Bronchial epithelial cell (primary cell): ENCODE measurements around the gene PTH1R. TPM values are rescaled to one million over a fixed set of nuclear protein-coding genes. Genes with fewer than 3 reads are reported as not detected.

Source experiments
- DNase-seq: peaks from one replicate; pipeline ENCODE4 v3.0.0-alpha.2; 2010; ENCODE audit warnings: low read depth
- FAIRE-seq: peaks from 2 replicates; lab custom pipeline; 2011; peaks lifted over from hg19 to GRCh38; lab: Jason Lieb, UNC
- H3K27me3 ChIP-seq: 2 replicates; pipeline ENCODE4 v1.5.1; 2011; ENCODE audit warnings: low read length; ENCODE audit not compliant: control insufficient read depth, insufficient read depth
- H3K36me3 ChIP-seq: 2 replicates; pipeline ENCODE4 v1.5.1; 2011; ENCODE audit warnings: low read length; ENCODE audit not compliant: control insufficient read depth, insufficient read depth
- H3K4me3 ChIP-seq: 2 replicates; pipeline ENCODE4 v1.5.1; 2011; ENCODE audit warnings: mild to moderate bottlenecking, low read depth, low read length, control low read depth
- total RNA-seq: library from RNA; depleted of rRNA; stranded (reverse); fragments of >200 nt; gene quantifications from 2 replicates; pipeline ENCODE4 v1.2.1, GENCODE V29; 2014
- TF ChIP-seq, protein P1 (sequence below): IDR thresholded peaks from 2 replicates; pipeline ENCODE4 v1.5.1; 2011; ENCODE audit warnings: mild to moderate bottlenecking, moderate library complexity, low read length, control low read depth, inconsistent platforms; ENCODE audit not compliant: insufficient read depth, severe bottlenecking

Gene PTH1R
- total RNA-seq, 1 donor from 2014 or later = not detected

- Histone ChIP-seq H3K27me3 (no peaks in the 10 kb centered on the region), H3K36me3 (no peaks in the 10 kb centered on the region), H3K4me3 (no peak overlapping the region)
- TF ChIP-seq, protein P1, sequence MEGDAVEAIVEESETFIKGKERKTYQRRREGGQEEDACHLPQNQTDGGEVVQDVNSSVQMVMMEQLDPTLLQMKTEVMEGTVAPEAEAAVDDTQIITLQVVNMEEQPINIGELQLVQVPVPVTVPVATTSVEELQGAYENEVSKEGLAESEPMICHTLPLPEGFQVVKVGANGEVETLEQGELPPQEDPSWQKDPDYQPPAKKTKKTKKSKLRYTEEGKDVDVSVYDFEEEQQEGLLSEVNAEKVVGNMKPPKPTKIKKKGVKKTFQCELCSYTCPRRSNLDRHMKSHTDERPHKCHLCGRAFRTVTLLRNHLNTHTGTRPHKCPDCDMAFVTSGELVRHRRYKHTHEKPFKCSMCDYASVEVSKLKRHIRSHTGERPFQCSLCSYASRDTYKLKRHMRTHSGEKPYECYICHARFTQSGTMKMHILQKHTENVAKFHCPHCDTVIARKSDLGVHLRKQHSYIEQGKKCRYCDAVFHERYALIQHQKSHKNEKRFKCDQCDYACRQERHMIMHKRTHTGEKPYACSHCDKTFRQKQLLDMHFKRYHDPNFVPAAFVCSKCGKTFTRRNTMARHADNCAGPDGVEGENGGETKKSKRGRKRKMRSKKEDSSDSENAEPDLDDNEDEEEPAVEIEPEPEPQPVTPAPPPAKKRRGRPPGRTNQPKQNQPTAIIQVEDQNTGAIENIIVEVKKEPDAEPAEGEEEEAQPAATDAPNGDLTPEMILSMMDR = no peak
- no peak for FAIRE-seq
- DNase-seq = no peak
Measured at GRCh38 chr3:46844397-46844796, 33.1 kb upstream of the PTH1R start.

DNA sequence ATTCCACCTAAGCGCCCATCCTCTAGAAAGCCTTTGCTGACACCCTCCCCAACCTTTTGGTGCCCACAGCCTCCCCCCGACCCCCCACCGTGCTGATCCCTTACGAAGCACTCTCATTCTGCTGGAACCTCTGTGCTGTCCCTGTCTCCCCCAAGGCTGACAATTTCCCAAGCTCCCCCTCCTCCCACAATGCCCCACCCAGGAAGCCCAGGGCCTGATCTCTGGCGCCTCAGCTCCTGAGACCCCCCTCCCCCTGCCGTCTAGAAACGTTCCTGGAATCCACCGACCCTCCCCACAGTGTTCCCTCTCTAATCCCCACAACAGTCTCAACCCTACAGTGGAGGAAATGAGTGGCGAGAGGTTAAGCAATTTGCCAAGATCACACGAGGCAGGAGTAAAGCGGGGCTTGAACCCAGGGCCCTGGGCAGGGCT lies 32.6 kb upstream of the PTH1R start:
- FAIRE-seq (no peak), DNase-seq (no peak)
- TF ChIP-seq, protein P1 = no peak
- no peaks in the 10 kb centered on the region for H3K27me3 ChIP-seq
- no peak overlapping the region for H3K4me3 ChIP-seq
- no peaks in the 10 kb centered on the region for H3K36me3 ChIP-seq

GRCh38 chr3:46845397-46845859 lies 32.1 kb upstream of the PTH1R start:
- TF ChIP-seq, protein P1 = no peak
- H3K36me3 ChIP-seq = no peaks in the 10 kb centered on the region
- FAIRE-seq (no peak), DNase-seq (no peak)
- no peaks in the 10 kb centered on the region for H3K27me3 ChIP-seq
- peak overlapping the region; percentile 44 for H3K4me3 ChIP-seq

GRCh38 chr3:46845860-46846623 lies 31.5 kb upstream of the PTH1R start:
- H3K27me3 ChIP-seq = no peaks in the 10 kb centered on the region
- H3K36me3 ChIP-seq = no peaks in the 10 kb centered on the region
- TF ChIP-seq, protein P1 = peak; percentile 38
- no peak for FAIRE-seq
- no peak for DNase-seq
- peak overlapping the region; percentile 44 for H3K4me3 ChIP-seq

DNA sequence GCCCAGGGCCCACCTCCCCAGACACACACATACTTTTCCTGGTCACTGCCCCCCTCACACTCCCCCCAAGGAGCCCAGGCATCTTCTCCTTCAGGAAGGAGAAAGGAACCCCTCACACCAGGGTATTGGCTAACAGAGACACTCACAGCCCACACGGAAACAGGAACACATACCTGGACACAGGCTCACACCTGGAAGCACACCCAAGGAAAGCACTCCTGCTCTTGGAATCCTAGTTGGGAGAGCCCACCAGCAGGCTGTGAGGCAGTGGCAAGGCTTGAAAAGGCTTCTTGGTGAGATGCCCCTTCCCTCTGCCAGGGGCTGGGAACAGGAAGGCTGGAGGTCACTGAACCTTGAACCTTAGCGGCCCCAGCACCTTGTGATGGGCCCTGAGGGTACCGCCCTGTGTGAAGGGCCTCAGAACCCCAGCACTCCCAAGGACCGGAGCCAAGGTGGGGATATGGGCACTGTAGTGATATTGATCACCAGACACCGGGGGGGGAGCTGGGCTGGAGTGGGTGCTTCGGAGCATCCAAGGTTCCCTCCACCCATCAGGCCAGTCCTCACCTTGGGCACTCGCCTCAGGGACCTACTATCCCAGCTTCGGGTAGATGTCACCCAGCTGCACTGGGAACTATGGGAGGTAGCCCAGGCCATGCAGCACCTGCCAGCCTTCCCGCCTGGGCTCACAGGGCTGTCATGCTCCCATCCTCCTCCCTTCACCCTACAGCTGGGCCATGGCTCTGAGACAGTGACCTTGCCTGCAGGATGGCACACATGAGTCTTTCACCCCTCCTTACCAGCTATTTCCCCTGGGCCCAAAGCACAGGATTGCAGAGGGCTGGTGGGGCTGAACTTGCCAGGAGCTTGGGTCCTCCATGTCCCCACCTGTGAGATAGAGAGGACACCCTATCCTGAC lies 30.6 kb upstream of the PTH1R start:
- DNase-seq = no peak
- Histone ChIP-seq H3K27me3 (no peaks in the 10 kb centered on the region), H3K4me3 (no peak overlapping the region), H3K36me3 (no peaks in the 10 kb centered on the region)
- FAIRE-seq = no peak
- TF ChIP-seq, protein P1 = no peak
